ENCODE measurements around the gene AUTS2.

Gene AUTS2

GRCh38 chr7:70392256-70392876, 794.1 kb downstream of the AUTS2 start:
- no peak for DNase-seq (ENCODE audit: extremely low spot score, insufficient read length, low read depth)

GRCh38 chr7:70392877-70393435, 794.7 kb downstream of the AUTS2 start:
- no peak for DNase-seq (ENCODE audit: extremely low spot score, insufficient read length, low read depth)
- FAIRE-seq, result no peak

More at GRCh38 chr7:70392256-70392876, 794.1 kb downstream of the AUTS2 start:
- no peak for FAIRE-seq

- no peak for DNase-seq (ENCODE audit: extremely low spot score, insufficient read length, low read depth)
- FAIRE-seq, result no peak
Observed at GRCh38 chr7:70393956-70394355, 795.7 kb downstream of the AUTS2 start.

GRCh38 chr7:70400829-70401380, 802.6 kb downstream of the AUTS2 start:
- FAIRE-seq, result no peak
- DNase-seq (ENCODE audit: extremely low spot score, insufficient read length, low read depth), result no peak

- DNase-seq (ENCODE audit: extremely low spot score, insufficient read length, low read depth) (no peak), FAIRE-seq (no peak)
Observed at GRCh38 chr7:70402069-70402468, 803.8 kb downstream of the AUTS2 start.

GRCh38 chr7:70405241-70405640, 807.0 kb downstream of the AUTS2 start:
- DNase-seq (ENCODE audit: extremely low spot score, insufficient read length, low read depth) (no peak), FAIRE-seq (no peak)

- FAIRE-seq (no peak), DNase-seq (ENCODE audit: extremely low spot score, insufficient read length, low read depth) (no peak)
Observed at GRCh38 chr7:70406186-70406949, 808.1 kb downstream of the AUTS2 start.

GRCh38 chr7:70406950-70407209, 808.6 kb downstream of the AUTS2 start:
- FAIRE-seq, result no peak
- DNase-seq (ENCODE audit: extremely low spot score, insufficient read length, low read depth), result no peak

GRCh38 chr7:70408477-70408876, 810.2 kb downstream of the AUTS2 start:
- FAIRE-seq (no peak), DNase-seq (ENCODE audit: extremely low spot score, insufficient read length, low read depth) (no peak)

GRCh38 chr7:70408891-70409290, 810.6 kb downstream of the AUTS2 start:
- DNase-seq (ENCODE audit: extremely low spot score, insufficient read length, low read depth), result no peak
- no peak for FAIRE-seq

- FAIRE-seq, result no peak
Observed at GRCh38 chr7:70410134-70410750, 812.0 kb downstream of the AUTS2 start.

GRCh38 chr7:70414368-70414767, 816.1 kb downstream of the AUTS2 start:
- DNase-seq (ENCODE audit: extremely low spot score, insufficient read length, low read depth) (no peak), FAIRE-seq (no peak)

More at GRCh38 chr7:70410134-70410750, 812.0 kb downstream of the AUTS2 start:
- no peak for DNase-seq (ENCODE audit: extremely low spot score, insufficient read length, low read depth)

GRCh38 chr7:70415179-70415972, 817.1 kb downstream of the AUTS2 start:
- DNase-seq (ENCODE audit: extremely low spot score, insufficient read length, low read depth), result no peak
- no peak for FAIRE-seq

- DNase-seq (ENCODE audit: extremely low spot score, insufficient read length, low read depth) (no peak), FAIRE-seq (no peak)
Observed at GRCh38 chr7:70416347-70416985, 818.2 kb downstream of the AUTS2 start.

- FAIRE-seq (no peak), DNase-seq (ENCODE audit: extremely low spot score, insufficient read length, low read depth) (no peak)
Observed at GRCh38 chr7:70416986-70417655, 818.8 kb downstream of the AUTS2 start.

- FAIRE-seq (no peak), DNase-seq (ENCODE audit: extremely low spot score, insufficient read length, low read depth) (no peak)
Observed at GRCh38 chr7:70419526-70420380, 821.5 kb downstream of the AUTS2 start.

- no peak for DNase-seq (ENCODE audit: extremely low spot score, insufficient read length, low read depth)
- no peak for FAIRE-seq
Observed at GRCh38 chr7:70420381-70420662, 822.0 kb downstream of the AUTS2 start.

- no peak for FAIRE-seq
- DNase-seq (ENCODE audit: extremely low spot score, insufficient read length, low read depth), result no peak
Observed at GRCh38 chr7:70421319-70421718, 823.0 kb downstream of the AUTS2 start.
